ENCODE data around the gene SYT14.

The SYT14 gene

GRCh38 chr1:210123383-210123782, 185.4 kb downstream of the SYT14 start:
- Histone ChIP-seq H3K27me3 (ENCODE audit: control insufficient read depth in 5 of 5, insufficient read depth in 4 of 5, low read length in 5 of 5) (no peaks in the 10 kb centered on the region), H3K27ac (ENCODE audit: low read depth, low read length) (no peak overlapping the region), H3K4me1 (ENCODE audit: control insufficient read depth in 5 of 5, insufficient read depth in 5 of 5, low read length in 5 of 5) (no peaks in the 10 kb centered on the region), H3K4me3 (ENCODE audit: low read depth in 1 of 5, low read length in 5 of 5) (no peak overlapping the region), H3K9ac (ENCODE audit: low read length in 5 of 5) (no peak overlapping the region), H3K9me3 (ENCODE audit: control insufficient read depth in 5 of 5, low read length in 5 of 5) (no peaks in the 10 kb centered on the region), H3K36me3 (ENCODE audit: control insufficient read depth in 5 of 5, insufficient read depth in 5 of 5, low read length in 5 of 5) (no peaks in the 10 kb centered on the region)

GRCh38 chr1:210123924-210124589, 186.0 kb downstream of the SYT14 start:
- no peaks in the 10 kb centered on the region for H3K9me3 ChIP-seq (ENCODE audit: control insufficient read depth in 5 of 5, low read length in 5 of 5)
- no peak overlapping the region for H3K27ac ChIP-seq (ENCODE audit: low read depth, low read length)
- H3K36me3 ChIP-seq (ENCODE audit: control insufficient read depth in 5 of 5, insufficient read depth in 5 of 5, low read length in 5 of 5) = no peaks in the 10 kb centered on the region
- no peak overlapping the region for H3K9ac ChIP-seq (ENCODE audit: low read length in 5 of 5)
- no peaks in the 10 kb centered on the region for H3K27me3 ChIP-seq (ENCODE audit: control insufficient read depth in 5 of 5, insufficient read depth in 4 of 5, low read length in 5 of 5)
- no peaks in the 10 kb centered on the region for H3K4me1 ChIP-seq (ENCODE audit: control insufficient read depth in 5 of 5, insufficient read depth in 5 of 5, low read length in 5 of 5)
- H3K4me3 ChIP-seq (ENCODE audit: low read depth in 1 of 5, low read length in 5 of 5) = no peak overlapping the region

- Histone ChIP-seq H3K9me3 (ENCODE audit: control insufficient read depth in 5 of 5, low read length in 5 of 5) (no peaks in the 10 kb centered on the region), H3K27ac (ENCODE audit: low read depth, low read length) (no peak overlapping the region), H3K27me3 (ENCODE audit: control insufficient read depth in 5 of 5, insufficient read depth in 4 of 5, low read length in 5 of 5) (no peaks in the 10 kb centered on the region), H3K9ac (ENCODE audit: low read length in 5 of 5) (no peak overlapping the region), H3K36me3 (ENCODE audit: control insufficient read depth in 5 of 5, insufficient read depth in 5 of 5, low read length in 5 of 5) (no peaks in the 10 kb centered on the region), H3K4me1 (ENCODE audit: control insufficient read depth in 5 of 5, insufficient read depth in 5 of 5, low read length in 5 of 5) (no peaks in the 10 kb centered on the region), H3K4me3 (ENCODE audit: low read depth in 1 of 5, low read length in 5 of 5) (no peak overlapping the region)
Measured at GRCh38 chr1:210124736-210125135, 186.7 kb downstream of the SYT14 start.

- H3K27me3 ChIP-seq (ENCODE audit: control insufficient read depth in 5 of 5, insufficient read depth in 4 of 5, low read length in 5 of 5) = no peaks in the 10 kb centered on the region
- no peaks in the 10 kb centered on the region for H3K4me1 ChIP-seq (ENCODE audit: control insufficient read depth in 5 of 5, insufficient read depth in 5 of 5, low read length in 5 of 5)
- no peak overlapping the region for H3K27ac ChIP-seq (ENCODE audit: low read depth, low read length)
- H3K9me3 ChIP-seq (ENCODE audit: control insufficient read depth in 5 of 5, low read length in 5 of 5) = no peaks in the 10 kb centered on the region
- H3K36me3 ChIP-seq (ENCODE audit: control insufficient read depth in 5 of 5, insufficient read depth in 5 of 5, low read length in 5 of 5) = no peaks in the 10 kb centered on the region
- H3K4me3 ChIP-seq (ENCODE audit: low read depth in 1 of 5, low read length in 5 of 5) = no peak overlapping the region
- no peak overlapping the region for H3K9ac ChIP-seq (ENCODE audit: low read length in 5 of 5)
Measured at GRCh38 chr1:210125143-210125542, 187.1 kb downstream of the SYT14 start.

GRCh38 chr1:210129092-210129491, 191.1 kb downstream of the SYT14 start:
- no peak overlapping the region for H3K4me3 ChIP-seq (ENCODE audit: low read depth in 1 of 5, low read length in 5 of 5)
- H3K4me1 ChIP-seq (ENCODE audit: control insufficient read depth in 5 of 5, insufficient read depth in 5 of 5, low read length in 5 of 5) = no peaks in the 10 kb centered on the region
- no peaks in the 10 kb centered on the region for H3K36me3 ChIP-seq (ENCODE audit: control insufficient read depth in 5 of 5, insufficient read depth in 5 of 5, low read length in 5 of 5)
- no peaks in the 10 kb centered on the region for H3K9me3 ChIP-seq (ENCODE audit: control insufficient read depth in 5 of 5, low read length in 5 of 5)
- no peak overlapping the region for H3K27ac ChIP-seq (ENCODE audit: low read depth, low read length)
- peaks cover 0 to 4% (median 0%) of the 10 kb centered on the region in 5 donors for H3K27me3 ChIP-seq (ENCODE audit: control insufficient read depth in 5 of 5, insufficient read depth in 4 of 5, low read length in 5 of 5)
- H3K9ac ChIP-seq (ENCODE audit: low read length in 5 of 5) = no peak overlapping the region

GRCh38 chr1:210129759-210130158, 191.7 kb downstream of the SYT14 start:
- Histone ChIP-seq H3K4me1 (ENCODE audit: control insufficient read depth in 5 of 5, insufficient read depth in 5 of 5, low read length in 5 of 5) (no peaks in the 10 kb centered on the region), H3K4me3 (ENCODE audit: low read depth in 1 of 5, low read length in 5 of 5) (no peak overlapping the region), H3K27me3 (ENCODE audit: control insufficient read depth in 5 of 5, insufficient read depth in 4 of 5, low read length in 5 of 5) (peaks cover 0 to 4% (median 0%) of the 10 kb centered on the region in 5 donors), H3K27ac (ENCODE audit: low read depth, low read length) (no peak overlapping the region), H3K9me3 (ENCODE audit: control insufficient read depth in 5 of 5, low read length in 5 of 5) (no peaks in the 10 kb centered on the region), H3K36me3 (ENCODE audit: control insufficient read depth in 5 of 5, insufficient read depth in 5 of 5, low read length in 5 of 5) (no peaks in the 10 kb centered on the region), H3K9ac (ENCODE audit: low read length in 5 of 5) (no peak overlapping the region)

- no peaks in the 10 kb centered on the region for H3K36me3 ChIP-seq (ENCODE audit: control insufficient read depth in 5 of 5, insufficient read depth in 5 of 5, low read length in 5 of 5)
- no peak overlapping the region for H3K9ac ChIP-seq (ENCODE audit: low read length in 5 of 5)
- H3K27ac ChIP-seq (ENCODE audit: low read depth, low read length) = no peak overlapping the region
- no peaks in the 10 kb centered on the region for H3K9me3 ChIP-seq (ENCODE audit: control insufficient read depth in 5 of 5, low read length in 5 of 5)
- H3K27me3 ChIP-seq (ENCODE audit: control insufficient read depth in 5 of 5, insufficient read depth in 4 of 5, low read length in 5 of 5) = peaks cover 0 to 5% (median 0%) of the 10 kb centered on the region in 5 donors
- H3K4me1 ChIP-seq (ENCODE audit: control insufficient read depth in 5 of 5, insufficient read depth in 5 of 5, low read length in 5 of 5) = no peaks in the 10 kb centered on the region
- H3K4me3 ChIP-seq (ENCODE audit: low read depth in 1 of 5, low read length in 5 of 5) = no peak overlapping the region
Measured at GRCh38 chr1:210132582-210132981, 194.6 kb downstream of the SYT14 start.

- Histone ChIP-seq H3K27me3 (ENCODE audit: control insufficient read depth in 5 of 5, insufficient read depth in 4 of 5, low read length in 5 of 5) (no peaks in the 10 kb centered on the region), H3K36me3 (ENCODE audit: control insufficient read depth in 5 of 5, insufficient read depth in 5 of 5, low read length in 5 of 5) (no peaks in the 10 kb centered on the region), H3K4me3 (ENCODE audit: low read depth in 1 of 5, low read length in 5 of 5) (no peak overlapping the region), H3K9me3 (ENCODE audit: control insufficient read depth in 5 of 5, low read length in 5 of 5) (no peaks in the 10 kb centered on the region), H3K9ac (ENCODE audit: low read length in 5 of 5) (no peak overlapping the region), H3K4me1 (ENCODE audit: control insufficient read depth in 5 of 5, insufficient read depth in 5 of 5, low read length in 5 of 5) (no peaks in the 10 kb centered on the region), H3K27ac (ENCODE audit: low read depth, low read length) (no peak overlapping the region)
Measured at GRCh38 chr1:210143465-210144062, 205.5 kb downstream of the SYT14 start.

- Histone ChIP-seq H3K4me3 (ENCODE audit: low read depth in 1 of 5, low read length in 5 of 5) (no peak overlapping the region), H3K27me3 (ENCODE audit: control insufficient read depth in 5 of 5, insufficient read depth in 4 of 5, low read length in 5 of 5) (no peaks in the 10 kb centered on the region), H3K9me3 (ENCODE audit: control insufficient read depth in 5 of 5, low read length in 5 of 5) (no peaks in the 10 kb centered on the region), H3K27ac (ENCODE audit: low read depth, low read length) (no peak overlapping the region), H3K4me1 (ENCODE audit: control insufficient read depth in 5 of 5, insufficient read depth in 5 of 5, low read length in 5 of 5) (no peaks in the 10 kb centered on the region), H3K9ac (ENCODE audit: low read length in 5 of 5) (no peak overlapping the region), H3K36me3 (ENCODE audit: control insufficient read depth in 5 of 5, insufficient read depth in 5 of 5, low read length in 5 of 5) (no peaks in the 10 kb centered on the region)
Measured at GRCh38 chr1:210144736-210145135, 206.7 kb downstream of the SYT14 start.

GRCh38 chr1:210151052-210151672, 213.1 kb downstream of the SYT14 start:
- H3K9me3 ChIP-seq (ENCODE audit: control insufficient read depth in 5 of 5, low read length in 5 of 5) = no peaks in the 10 kb centered on the region
- no peak overlapping the region for H3K4me3 ChIP-seq (ENCODE audit: low read depth in 1 of 5, low read length in 5 of 5)
- no peak overlapping the region for H3K9ac ChIP-seq (ENCODE audit: low read length in 5 of 5)
- H3K27ac ChIP-seq (ENCODE audit: low read depth, low read length) = no peak overlapping the region
- no peaks in the 10 kb centered on the region for H3K27me3 ChIP-seq (ENCODE audit: control insufficient read depth in 5 of 5, insufficient read depth in 4 of 5, low read length in 5 of 5)
- H3K4me1 ChIP-seq (ENCODE audit: control insufficient read depth in 5 of 5, insufficient read depth in 5 of 5, low read length in 5 of 5) = no peaks in the 10 kb centered on the region
- H3K36me3 ChIP-seq (ENCODE audit: control insufficient read depth in 5 of 5, insufficient read depth in 5 of 5, low read length in 5 of 5) = no peaks in the 10 kb centered on the region

Data from subcutaneous abdominal adipose tissue (tissue), 5 donors.